ENCODE results near the gene MEX3A.
"Not testable (repeated sequence)": the region's sequence is repeated elsewhere in the genome, so short reads cannot be mapped to it uniquely, and the experiment has no call there.

MEX3A gene

GRCh38 chr1:156054500-156055280 lies 27.6 kb downstream of the MEX3A start, which contains the start of gene LAMTOR2:
Gene LAMTOR2, plus strand, starts transcription at chr1:156054782. Its CDS starts 108 bp downstream, at chr1:156054890.
- peak; percentile 97 for DNase-seq

GRCh38 chr1:156053768-156054499 lies 28.3 kb downstream of the MEX3A start, which contains the start of gene UBQLN4:
Gene UBQLN4, minus strand, starts transcription at chr1:156053798. Its CDS starts 97 bp downstream, at chr1:156053701.
- peak; percentile 86 for DNase-seq

GRCh38 chr1:156052862-156053767 lies 29.1 kb downstream of the MEX3A start:
- DNase-seq: peak; percentile 72

- no peak for DNase-seq
Observed at GRCh38 chr1:156051011-156051725, 31.1 kb downstream of the MEX3A start.

GRCh38 chr1:156050376-156050775 lies 31.9 kb downstream of the MEX3A start:
- no peak for DNase-seq

- DNase-seq: no peak
Observed at GRCh38 chr1:156048663-156049258, 33.5 kb downstream of the MEX3A start.

- DNase-seq: no peak
Observed at GRCh38 chr1:156045076-156045475, 37.2 kb downstream of the MEX3A start.

- no peak for DNase-seq
Observed at GRCh38 chr1:156042828-156043227, 39.4 kb downstream of the MEX3A start.

- not testable (repeated sequence) for DNase-seq
Observed at GRCh38 chr1:156034991-156035390, 47.3 kb downstream of the MEX3A start.

GRCh38 chr1:156033011-156033410 lies 49.3 kb downstream of the MEX3A start:
- no peak for DNase-seq

- DNase-seq: no peak
Observed at GRCh38 chr1:156026588-156026987, 55.7 kb downstream of the MEX3A start.

- peak; percentile 18 for DNase-seq
Observed at GRCh38 chr1:156025876-156026275, 56.4 kb downstream of the MEX3A start.

GRCh38 chr1:156024801-156025200 lies 57.5 kb downstream of the MEX3A start:
- DNase-seq: no peak

All from stimulated activated CD4-positive, alpha-beta T cell treated with anti-CD3 and anti-CD28 coated beads, Interleukin-4, amount 100 ng/mL, for 24 hours (primary cell).